Suprapubic skin (tissue), 4 donors: ENCODE measurements around the gene MYO7B. TPM values are rescaled to one million over a fixed set of nuclear protein-coding genes. Genes with fewer than 3 reads are reported as not detected.

Source experiments
- DNase-seq, 2 donors: peaks; one replicate each; pipeline ENCODE4 v3.0.0-alpha.2; 2019; ENCODE audit warnings: low spot score in 2 of 2
- H3K27ac ChIP-seq: fragments of 200-600 bp; sonication (generic); one replicate; pipeline ENCODE4 v1.5.1; 2019
- H3K27me3 ChIP-seq: fragments of 200-600 bp; sonication (generic); one replicate; pipeline ENCODE4 v1.5.1; 2019
- H3K36me3 ChIP-seq: fragments of 200-600 bp; sonication (generic); one replicate; pipeline ENCODE4 v1.5.1; 2019
- H3K4me1 ChIP-seq: fragments of 200-600 bp; sonication (generic); one replicate; pipeline ENCODE4 v1.5.1; 2019
- H3K4me3 ChIP-seq: fragments of 200-600 bp; sonication (generic); one replicate; pipeline ENCODE4 v1.5.1; 2019; ENCODE audit warnings: mild to moderate bottlenecking
- H3K9me3 ChIP-seq: fragments of 200-600 bp; sonication (generic); one replicate; pipeline ENCODE4 v1.5.1; 2019
- CTCF ChIP-seq, 2 donors: fragments of 200-600 bp in 1 of 2; fragments of 450-650 bp in 1 of 2; sonication (generic) in 1 of 2; IDR thresholded peaks; one replicate each; pipeline ENCODE4 v1.5.1; 2016 to 2019; ENCODE audit warnings: antibody characterized with exemption in 2 of 2, mild to moderate bottlenecking in 1 of 2, moderate library complexity in 1 of 2
- EP300 ChIP-seq: sonication (generic); formaldehyde crosslinking; IDR thresholded peaks from one replicate; pipeline ENCODE4 v1.6.1; 2017; ENCODE audit warnings: antibody characterized with exemption
- POLR2A ChIP-seq, 2 donors: fragments of 450-650 bp; IDR thresholded peaks; one replicate each; pipeline ENCODE4 v1.6.1; 2017; ENCODE audit warnings: antibody characterized with exemption in 2 of 2, mild to moderate bottlenecking in 2 of 2, moderate library complexity in 2 of 2
- POLR2AphosphoS5 ChIP-seq, 3 donors: sonication (generic); formaldehyde crosslinking; IDR thresholded peaks; one replicate each; pipeline ENCODE4 v1.6.1; 2017; ENCODE audit warnings: antibody characterized with exemption in 3 of 3
- WGBS: methylation state at CpG from one replicate; pipeline ENCODE4 v1.1.5; 2018; 5-methylcytosine and 5-hydroxymethylcytosine counted together
- total RNA-seq, 4 donors: library from RNA; depleted of rRNA; stranded (reverse); fragments of >200 nt; gene quantifications; one replicate each; pipeline ENCODE4 v1.1.0, GENCODE V29; 2016

The MYO7B gene
- total RNA-seq, 4 donors from 2014 or later, result 0.72 to 4.7 (median 3.6) TPM

DNA sequence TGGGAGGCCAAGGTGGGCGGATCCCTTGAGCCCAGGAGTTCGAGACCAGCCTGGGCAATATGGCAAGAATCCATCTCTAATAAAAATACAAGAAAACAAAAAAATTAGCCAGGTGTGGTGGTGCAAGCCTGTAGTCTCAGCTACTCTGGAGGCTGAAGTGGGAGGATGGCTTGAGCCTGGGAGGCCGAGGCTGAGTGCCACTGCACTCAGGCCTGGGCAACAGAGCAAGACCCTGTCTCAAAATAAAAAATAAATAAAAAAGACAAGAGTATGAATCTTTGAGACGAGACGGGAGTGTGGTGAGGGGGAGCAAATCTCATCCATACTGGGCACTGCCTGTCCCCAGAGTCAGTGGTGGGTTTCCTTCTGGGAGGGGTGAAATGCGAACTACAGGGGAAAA is 122.7 kb downstream of the MYO7B start:
- Histone ChIP-seq H3K27ac (peak overlapping the region; percentile 75), H3K27me3 (no peaks in the 10 kb centered on the region), H3K9me3 (no peaks in the 10 kb centered on the region), H3K4me1 (peaks cover 34% of the 10 kb centered on the region), H3K36me3 (peaks cover 8% of the 10 kb centered on the region), H3K4me3 (no peak overlapping the region)
- DNase-seq, result peak in 1 of 2 donors; percentile 11
- TF ChIP-seq CTCF (IDR thresholded peaks at IDR 0.05), result no peak
- TF ChIP-seq EP300, result no peak
- TF ChIP-seq POLR2AphosphoS5 (IDR thresholded peaks at IDR 0.05), result no peak
- no peak for TF ChIP-seq POLR2A (IDR thresholded peaks at IDR 0.05)
- 92% methylated on average over 6 of the region's 6 CpGs for WGBS

DNA sequence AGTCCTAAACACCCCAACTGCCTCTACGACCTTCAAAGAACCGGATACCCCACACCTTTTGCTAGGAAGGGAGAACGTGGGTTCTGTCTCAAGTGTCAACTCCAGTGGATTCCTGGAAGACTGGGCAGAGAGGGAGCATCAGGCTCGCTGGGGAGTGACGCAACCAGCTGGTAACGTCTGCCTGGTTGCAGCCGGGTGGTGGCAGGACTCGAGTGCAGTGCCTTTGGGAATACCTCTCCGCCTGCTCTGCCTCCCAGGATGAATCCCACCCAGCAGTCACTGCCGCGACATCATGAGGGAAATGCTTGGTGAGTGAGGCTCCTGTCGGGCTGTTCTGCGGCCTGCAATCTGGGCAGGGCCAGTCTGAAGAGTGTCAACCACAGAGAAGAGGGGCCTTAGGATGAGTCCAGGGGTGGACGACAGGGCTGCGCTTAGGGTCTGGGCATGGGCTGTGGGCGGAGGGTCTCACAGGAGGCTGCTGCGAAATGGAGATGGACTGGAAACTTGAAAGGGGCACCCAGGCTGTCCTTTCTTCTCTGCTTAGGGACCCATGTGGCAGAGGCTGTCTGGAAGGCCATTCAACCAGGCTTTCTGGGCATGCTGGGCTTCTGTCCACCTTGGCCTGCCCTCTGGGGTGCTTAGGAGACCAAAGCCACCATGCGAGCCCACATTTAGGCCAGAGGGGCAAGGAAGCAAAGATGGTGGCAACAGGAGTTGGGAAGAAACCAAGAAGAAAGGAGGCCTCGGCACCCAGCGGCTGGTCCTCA is 123.3 kb downstream of the MYO7B start:
- Histone ChIP-seq H3K4me3 (no peak overlapping the region), H3K27me3 (no peaks in the 10 kb centered on the region), H3K27ac (peak overlapping the region; percentile 75), H3K36me3 (peaks cover 8% of the 10 kb centered on the region), H3K4me1 (peaks cover 39% of the 10 kb centered on the region), H3K9me3 (no peaks in the 10 kb centered on the region)
- 82% methylated on average over 12 of the region's 20 CpGs for WGBS
- peak in 1 of 2 donors; percentile 49 for DNase-seq
- no peak for TF ChIP-seq POLR2AphosphoS5 (IDR thresholded peaks at IDR 0.05)
- no peak for TF ChIP-seq POLR2A (IDR thresholded peaks at IDR 0.05)

- peaks cover 44% of the 10 kb centered on the region for H3K4me1 ChIP-seq
- H3K27ac ChIP-seq, result peak overlapping the region; percentile 75
- no peak for TF ChIP-seq POLR2A (IDR thresholded peaks at IDR 0.05)
- TF ChIP-seq POLR2AphosphoS5 (IDR thresholded peaks at IDR 0.05), result no peak
- no peak for TF ChIP-seq CTCF (IDR thresholded peaks at IDR 0.05)
- no peak for TF ChIP-seq EP300
- 81% methylated on average over 11 of the region's 14 CpGs for WGBS
- peaks cover under 1% of the 10 kb centered on the region for H3K36me3 ChIP-seq
- H3K27me3 ChIP-seq, result peaks cover 6% of the 10 kb centered on the region
- H3K9me3 ChIP-seq, result no peaks in the 10 kb centered on the region
- no peak overlapping the region for H3K4me3 ChIP-seq
- peak in 1 of 2 donors; percentile 59 for DNase-seq
Observed at GRCh38 chr2:127659408-127660290, 124.2 kb downstream of the MYO7B start.

- Histone ChIP-seq H3K4me1 (peaks cover 50% of the 10 kb centered on the region), H3K4me3 (no peak overlapping the region), H3K27ac (peak overlapping the region; percentile 75), H3K27me3 (peaks cover 6% of the 10 kb centered on the region), H3K9me3 (no peaks in the 10 kb centered on the region), H3K36me3 (no peaks in the 10 kb centered on the region)
- TF ChIP-seq POLR2AphosphoS5 (IDR thresholded peaks at IDR 0.05), result no peak
- no peak for TF ChIP-seq EP300
- TF ChIP-seq POLR2A (IDR thresholded peaks at IDR 0.05), result no peak
- TF ChIP-seq CTCF (IDR thresholded peaks at IDR 0.05), result no peak
- peak in 1 of 2 donors; percentile 34 for DNase-seq
- WGBS, result 94% methylated on average over 10 of the region's 10 CpGs
Observed at GRCh38 chr2:127660291-127660578, 124.8 kb downstream of the MYO7B start.

GRCh38 chr2:127661072-127661649 is 125.7 kb downstream of the MYO7B start:
- peaks cover 55% of the 10 kb centered on the region for H3K4me1 ChIP-seq
- H3K27me3 ChIP-seq, result peaks cover 6% of the 10 kb centered on the region
- H3K27ac ChIP-seq, result peak overlapping the region; percentile 75
- DNase-seq, result peak in 1 of 2 donors; percentile 37
- WGBS, result 86% methylated on average over 8 of the region's 14 CpGs
- no peaks in the 10 kb centered on the region for H3K36me3 ChIP-seq
- H3K9me3 ChIP-seq, result no peaks in the 10 kb centered on the region
- no peak overlapping the region for H3K4me3 ChIP-seq
- TF ChIP-seq POLR2A (IDR thresholded peaks at IDR 0.05), result no peak
- TF ChIP-seq POLR2AphosphoS5 (IDR thresholded peaks at IDR 0.05), result no peak
- no peak for TF ChIP-seq EP300
- TF ChIP-seq CTCF (IDR thresholded peaks at IDR 0.05), result no peak
